HT1080 (cell line): ENCODE results near the gene SMTN. TPM values are rescaled to one million over a fixed set of nuclear protein-coding genes. Genes with fewer than 3 reads are reported as not detected.
"Not testable (repeated sequence)": the region's sequence is repeated elsewhere in the genome, so short reads cannot be mapped to it uniquely, and the experiment has no call there.

ENCODE experiments used
- DNase-seq: peaks from one replicate; pipeline ENCODE4 v3.0.0-alpha.2; 2015; ENCODE audit warnings: low read depth
- total RNA-seq: library from RNA; depleted of rRNA; stranded (reverse); fragments of >200 nt; shearing (Covaris generic); gene quantifications from 2 replicates; pipeline ENCODE4 v1.2.3, GENCODE V29; 2014

The SMTN gene
- total RNA-seq, 1 experiment from 2014 or later, result 96.3 TPM

DNA sequence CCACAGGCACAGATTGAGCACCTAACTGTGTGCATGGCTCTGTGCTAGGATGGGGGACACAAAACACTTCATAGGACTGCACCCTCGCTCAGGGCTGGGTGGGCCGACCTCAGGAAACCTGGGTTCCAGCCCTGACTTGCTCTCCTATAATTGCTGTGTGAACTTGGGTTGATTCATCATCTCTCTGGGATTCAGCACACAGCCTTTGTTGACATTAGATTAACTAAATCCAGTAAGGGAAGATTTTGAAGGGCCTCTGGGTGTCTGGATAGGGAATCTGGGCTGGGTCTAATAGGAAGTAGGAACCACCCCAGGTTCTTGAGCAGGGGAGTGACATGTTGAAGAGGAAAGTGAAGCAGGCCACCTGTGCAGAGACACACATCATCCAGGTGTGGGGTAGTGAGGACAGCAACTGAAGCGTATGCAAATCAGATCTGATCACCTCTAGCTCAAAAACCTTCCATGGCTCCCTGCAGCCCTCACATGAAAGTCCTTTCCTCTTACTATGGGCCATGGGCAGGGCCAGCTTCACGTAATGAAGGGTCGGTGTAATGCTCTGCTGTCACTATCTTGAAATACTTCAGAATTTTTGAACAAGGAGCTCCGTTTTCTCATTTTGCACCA is 11.3 kb upstream of the SMTN start:
- not testable (repeated sequence) for DNase-seq

DNA sequence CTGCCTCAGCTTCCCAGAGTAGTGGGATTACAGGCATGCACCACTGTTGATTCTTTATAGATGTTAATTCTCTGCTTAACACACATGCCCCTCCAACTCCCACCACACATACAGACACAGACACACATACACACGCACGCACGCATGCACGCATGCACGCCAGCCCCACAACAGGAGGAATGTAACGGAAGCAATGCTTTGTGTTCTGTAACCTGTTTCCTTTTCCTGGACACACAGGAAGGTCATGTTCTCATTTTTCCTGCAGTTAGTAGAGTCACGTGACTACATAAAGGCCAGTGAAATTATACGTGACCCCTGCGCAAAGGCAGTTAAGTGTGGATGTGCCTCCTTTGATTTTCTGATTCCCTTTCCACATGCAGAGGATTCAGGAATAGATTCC is 8.0 kb upstream of the SMTN start:
- not testable (repeated sequence) for DNase-seq

DNA sequence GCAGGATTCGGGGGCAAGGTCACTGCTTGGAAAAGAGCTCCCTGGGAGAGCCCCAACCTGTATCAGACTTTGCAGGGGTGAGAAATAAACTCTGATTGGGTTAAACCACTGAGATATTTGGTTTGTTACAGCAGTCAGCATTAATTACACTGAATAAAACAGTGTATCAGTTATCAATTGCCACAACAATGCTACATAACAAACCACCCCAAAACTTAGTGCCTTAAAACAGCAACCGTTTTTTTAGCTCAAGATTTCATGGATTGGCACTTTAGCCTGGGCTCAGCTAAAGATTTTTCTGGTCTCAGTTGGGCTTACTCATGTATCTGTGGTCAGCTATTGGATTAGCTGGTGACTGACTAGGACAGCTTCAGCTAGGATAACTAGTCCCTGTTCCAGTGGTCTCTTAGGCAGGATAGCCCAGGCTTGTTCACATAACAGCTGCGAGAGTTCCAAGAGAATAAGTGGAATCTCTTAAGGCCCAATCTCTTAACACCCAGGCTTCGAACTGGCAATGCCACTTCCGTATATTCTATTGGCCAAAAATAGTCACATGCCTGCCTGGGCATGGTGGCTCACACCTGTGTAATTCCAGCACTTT is 7.5 kb upstream of the SMTN start:
- not testable (repeated sequence) for DNase-seq

DNA sequence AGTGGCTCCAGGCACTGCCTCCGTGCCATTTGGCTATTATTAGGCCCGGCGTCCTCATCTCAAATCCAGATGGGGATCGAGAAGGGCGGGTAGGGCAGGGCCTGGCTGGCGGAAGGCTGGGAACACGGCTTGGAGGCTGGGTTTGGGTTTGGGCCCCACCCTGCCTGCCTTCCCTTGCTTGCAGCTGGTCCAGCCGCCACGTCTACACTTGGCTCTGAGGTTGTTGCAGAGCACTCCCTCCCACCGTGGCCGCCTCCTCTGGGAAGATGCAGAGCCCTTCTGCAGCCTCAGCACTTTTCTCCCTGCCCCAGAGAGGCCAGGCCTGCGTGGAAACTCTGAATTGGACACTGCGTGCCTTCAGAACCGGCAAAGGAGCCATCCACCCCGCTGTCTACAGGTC is 5.2 kb upstream of the SMTN start:
- DNase-seq, result no peak

DNA sequence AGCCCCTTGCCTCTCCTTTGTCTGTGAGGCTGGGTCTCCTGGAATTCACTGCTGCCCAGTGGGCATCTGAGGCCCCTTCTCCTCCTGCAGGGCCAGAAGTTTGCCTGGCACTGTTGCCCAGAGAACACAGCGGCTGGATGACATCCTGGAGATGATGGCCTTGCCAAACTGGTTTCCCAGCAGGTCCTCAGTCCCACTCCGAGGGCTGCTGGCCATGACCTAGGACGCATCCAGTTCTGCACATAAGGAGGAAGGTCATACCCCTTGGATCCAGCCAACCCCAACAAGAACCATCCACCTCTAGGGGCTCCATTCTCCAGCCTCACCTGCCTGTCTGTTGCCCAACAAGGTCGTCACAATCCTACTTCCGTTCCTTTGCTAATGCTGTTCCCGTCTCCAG is 3.4 kb upstream of the SMTN start:
- no peak for DNase-seq

DNA sequence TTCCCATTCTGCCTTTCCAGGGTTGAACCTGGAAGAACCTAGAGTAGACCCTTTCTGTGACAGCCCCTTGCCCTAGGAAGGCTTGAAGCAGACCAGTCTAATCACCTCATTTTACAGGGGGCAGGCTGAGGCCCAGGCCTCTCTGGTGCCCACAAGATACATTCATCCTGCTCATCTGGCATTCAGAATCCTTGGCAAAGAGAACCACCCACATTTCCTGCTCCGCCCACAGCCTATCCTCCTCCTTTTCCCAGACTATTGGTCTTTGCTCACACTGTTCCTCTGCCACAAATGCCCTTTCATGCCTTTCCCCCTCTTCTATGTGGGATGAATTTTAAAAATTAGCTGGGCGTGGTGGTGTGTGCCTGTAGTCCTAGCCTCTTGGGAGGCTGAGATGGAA is 2.7 kb upstream of the SMTN start:
- peak; percentile 52 for DNase-seq

DNA sequence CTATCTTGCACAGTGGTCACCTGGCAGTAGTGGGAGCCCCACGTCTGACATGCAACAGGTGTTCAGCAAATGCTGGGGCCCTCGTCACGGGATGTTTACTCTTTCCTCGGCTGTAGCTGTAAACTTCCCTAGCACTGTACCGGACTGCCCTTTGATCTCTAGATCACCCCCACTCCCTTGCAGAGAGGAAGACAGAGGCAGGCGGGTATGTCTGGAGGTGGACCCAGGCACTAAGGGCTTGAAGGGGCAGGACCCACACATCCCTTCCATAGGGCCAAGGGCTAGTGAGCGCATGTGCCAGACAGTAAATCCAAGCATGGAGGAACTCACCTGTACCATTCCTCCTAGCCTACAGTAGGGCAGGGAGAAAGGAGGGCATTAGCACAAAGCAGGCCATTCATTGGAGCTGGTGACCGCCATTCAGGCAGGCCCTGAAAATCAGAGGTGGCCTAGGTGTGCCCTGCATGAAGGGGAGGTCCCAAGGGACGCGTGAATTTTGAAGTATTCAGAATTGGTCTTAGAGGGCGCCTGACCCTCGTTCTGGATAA is 1.9 kb upstream of the SMTN start:
- no peak for DNase-seq

DNA sequence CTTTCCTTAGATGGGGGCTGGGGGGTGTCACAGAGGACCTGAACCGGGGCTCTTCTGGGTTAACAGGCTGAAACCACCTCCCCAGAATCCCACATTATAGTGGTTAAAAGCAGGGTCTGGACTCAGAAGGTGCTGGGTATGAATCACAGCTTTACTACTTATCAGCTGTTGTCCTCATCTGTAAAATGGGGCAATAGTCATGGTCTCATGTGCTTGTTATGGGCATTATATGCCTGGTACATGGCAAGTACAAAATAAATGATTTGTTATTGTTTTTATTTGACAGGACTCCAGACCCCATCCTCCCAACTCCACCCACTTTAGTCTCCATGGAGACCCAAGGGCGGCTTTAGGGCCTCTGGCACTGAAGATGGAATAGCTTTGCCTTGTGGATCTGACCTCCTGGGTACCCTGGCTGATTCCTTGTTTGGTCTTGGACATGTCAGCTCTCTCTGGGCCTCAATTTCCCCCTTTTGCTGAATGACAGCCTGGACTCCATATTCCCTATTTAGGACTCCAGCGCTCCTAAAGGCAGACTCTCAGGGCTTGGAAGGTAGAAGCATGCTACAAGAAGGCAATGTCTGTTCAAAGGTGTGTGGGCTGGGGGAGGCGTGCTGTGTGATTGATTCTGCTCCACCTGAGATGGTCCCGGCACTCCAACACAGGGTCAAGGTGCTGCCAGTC is 812 bp upstream of the SMTN start:
- no peak for DNase-seq

DNA sequence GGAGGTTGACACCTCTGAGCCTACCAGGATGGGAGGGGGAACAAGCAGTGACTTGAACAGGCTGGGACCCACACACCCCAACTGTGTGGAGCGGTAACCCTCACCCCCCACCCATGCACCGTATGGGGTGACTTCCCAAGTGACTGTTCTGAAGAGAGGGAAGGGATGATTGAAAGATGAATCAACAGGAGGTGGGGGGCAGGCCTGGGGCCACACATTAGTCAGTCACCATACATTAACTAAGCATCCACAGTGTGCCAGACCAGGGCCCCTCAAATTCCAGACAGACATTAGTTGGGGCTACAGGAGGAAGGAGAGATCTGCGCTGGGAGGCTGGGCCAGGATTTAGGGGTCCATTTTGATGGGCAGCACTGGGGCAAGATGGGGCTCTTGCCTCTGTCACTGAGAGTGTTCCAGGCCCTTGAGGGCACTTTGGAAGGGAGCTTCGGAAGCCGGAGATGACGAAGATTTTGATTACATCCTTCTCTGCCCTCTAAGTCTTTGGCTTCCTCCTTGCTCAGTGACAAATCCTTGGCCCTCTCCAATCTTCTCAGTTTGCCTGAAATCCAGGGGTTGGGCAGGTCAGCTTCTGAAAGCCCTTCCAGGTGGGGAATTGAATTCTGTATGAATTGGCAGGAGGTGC is 966 bp downstream of the SMTN start:
- peak; percentile 78 for DNase-seq

DNA sequence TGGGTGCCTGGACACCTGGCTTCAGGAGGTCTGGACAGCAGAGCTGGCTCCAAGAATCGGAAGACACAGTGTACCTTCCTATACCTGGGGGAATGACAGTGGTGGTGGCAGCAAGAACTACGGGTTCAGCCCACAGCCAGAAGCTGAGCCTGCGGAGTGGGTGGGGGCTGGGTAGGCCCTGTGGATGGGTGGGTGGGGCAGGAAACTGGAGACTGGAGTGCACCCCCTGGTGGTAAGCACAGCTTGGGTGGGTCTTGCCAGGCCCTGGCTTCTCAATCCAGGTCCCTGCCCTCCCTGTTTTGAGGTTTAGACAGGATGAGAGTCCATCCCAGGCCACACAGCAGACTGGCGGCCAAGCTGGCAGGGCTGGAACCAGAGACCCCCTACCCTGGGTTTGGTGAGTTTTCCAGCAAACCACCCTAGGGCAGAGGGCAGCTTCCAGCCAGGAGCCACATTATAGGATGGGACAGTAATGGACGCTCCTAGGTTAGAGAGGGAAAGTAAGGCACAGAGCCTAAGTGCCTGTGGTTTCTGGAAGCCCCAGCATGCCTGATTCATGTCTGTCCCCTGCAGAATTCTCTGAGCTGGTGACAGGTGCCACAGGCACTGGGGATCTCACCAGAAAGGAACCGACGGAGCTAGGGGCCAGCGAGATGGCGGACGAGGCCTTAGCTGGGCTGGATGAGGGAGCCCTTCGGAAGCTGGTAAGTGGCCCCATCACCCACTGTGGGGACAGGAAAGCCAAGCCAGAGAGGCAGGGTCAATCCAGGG is 1.7 kb downstream of the SMTN start:
- peak; percentile 63 for DNase-seq

DNA sequence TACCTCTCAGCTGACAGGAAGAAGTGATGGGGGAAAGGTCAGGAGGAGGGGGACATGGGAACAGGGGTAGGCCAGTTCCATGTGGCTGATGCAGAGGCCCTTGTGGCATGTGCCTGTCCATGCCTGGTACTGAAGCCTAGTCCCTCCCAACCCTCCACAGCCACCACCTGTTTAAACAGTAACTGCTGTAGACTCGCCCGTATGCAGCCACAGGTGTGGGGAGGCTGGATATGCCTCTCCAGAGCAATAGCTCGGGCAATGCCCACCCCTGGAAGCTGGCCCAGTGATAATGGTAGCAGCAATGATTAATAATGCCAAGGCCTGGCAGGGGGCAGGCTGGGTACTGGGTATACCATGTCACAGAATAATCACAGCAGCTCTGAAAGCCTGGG is 2.3 kb downstream of the SMTN start:
- no peak for DNase-seq

DNA sequence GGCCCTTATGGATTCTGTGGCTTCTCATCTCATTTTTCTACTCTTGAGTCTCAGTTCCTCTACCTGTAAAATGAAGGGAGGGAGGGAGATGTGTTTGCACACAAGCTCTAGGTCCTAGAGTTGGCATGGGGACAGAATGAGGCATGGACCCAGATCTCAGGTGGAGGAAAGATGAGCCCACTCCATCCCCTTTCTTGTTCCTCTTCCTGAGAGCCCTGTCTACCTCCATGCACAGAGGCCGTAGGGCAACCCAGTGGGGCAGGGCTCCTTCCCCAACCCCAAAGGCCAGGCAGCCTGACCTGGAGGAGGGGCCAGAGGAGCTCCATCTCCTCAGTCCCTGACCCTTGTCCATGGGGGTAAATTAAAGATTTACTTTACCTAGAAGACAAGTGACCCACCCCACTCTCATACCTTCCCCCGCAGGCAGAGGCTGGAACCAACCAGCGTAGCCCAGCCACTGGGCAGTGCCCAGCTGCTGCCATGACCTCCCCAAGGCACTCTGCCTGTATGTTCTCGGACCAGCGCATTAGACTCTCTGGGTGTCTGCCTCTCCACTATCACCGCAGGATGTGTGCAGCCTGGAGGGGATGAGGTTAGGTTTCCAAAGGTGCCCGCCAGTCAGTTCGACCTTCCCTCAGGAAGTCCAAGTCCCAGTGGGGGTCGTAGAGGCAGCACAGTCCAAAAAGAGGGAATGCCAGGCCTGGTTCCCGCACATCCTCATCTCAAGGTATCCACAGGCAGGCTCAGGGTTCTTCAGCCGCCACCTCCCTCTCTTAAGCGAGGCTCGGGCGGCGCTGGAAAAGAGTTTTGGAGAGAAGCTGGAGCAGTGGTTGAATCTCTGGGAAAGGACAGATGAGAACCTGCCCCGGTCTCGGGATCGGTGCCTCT is 3.0 kb downstream of the SMTN start:
- no peak for DNase-seq

DNA sequence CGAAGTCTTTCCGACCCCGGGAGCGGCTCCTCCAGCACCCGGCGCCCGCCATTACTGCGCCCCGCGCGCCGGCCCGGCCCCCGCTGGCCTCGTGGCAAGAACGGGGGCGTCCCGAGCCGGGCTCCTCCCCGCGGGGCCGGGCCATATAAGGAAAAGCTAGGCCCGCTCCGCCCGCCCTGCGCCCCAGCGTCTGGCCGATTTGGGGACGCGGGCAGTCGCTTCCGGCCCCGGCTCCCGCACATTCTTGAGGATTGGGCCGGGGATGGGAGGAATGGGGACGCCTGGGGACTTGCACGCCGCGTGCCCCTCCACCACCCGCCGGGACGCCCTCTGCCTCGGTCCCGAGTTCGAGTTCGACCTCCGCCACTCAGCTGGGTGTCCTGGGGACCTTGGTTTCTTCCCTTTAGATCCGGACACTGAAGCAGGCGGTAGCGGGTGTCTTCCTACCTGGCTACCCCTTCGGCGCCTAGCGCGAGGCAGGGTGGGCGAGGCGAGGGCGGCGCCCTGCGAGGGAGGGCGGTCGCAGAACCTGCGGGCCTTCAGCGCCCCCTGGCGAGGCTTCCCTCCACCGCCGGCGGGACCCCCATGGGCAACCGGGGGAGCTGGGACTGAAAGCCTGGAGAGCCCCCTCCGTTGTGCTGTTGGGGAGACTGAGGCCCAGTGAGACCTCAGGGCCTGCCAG is 3.8 kb downstream of the SMTN start:
- DNase-seq, result peak; percentile 73

DNA sequence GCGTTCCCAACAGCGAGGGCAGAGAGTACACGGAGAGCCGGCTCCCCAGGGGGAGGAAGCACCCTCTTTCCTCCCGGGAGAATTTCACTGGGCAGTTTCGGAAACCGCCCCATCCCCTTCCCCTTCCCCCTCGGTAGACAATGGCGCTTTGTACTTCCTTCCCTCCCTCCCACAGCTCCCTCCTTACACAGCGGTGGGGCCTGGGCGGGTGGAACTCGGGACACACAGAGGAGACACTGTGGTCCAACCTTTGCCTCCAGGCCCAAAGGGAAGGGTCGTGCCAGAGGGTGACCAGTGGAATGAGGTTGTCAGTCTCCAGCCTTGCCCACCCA is 4.3 kb downstream of the SMTN start:
- DNase-seq, result no peak

DNA sequence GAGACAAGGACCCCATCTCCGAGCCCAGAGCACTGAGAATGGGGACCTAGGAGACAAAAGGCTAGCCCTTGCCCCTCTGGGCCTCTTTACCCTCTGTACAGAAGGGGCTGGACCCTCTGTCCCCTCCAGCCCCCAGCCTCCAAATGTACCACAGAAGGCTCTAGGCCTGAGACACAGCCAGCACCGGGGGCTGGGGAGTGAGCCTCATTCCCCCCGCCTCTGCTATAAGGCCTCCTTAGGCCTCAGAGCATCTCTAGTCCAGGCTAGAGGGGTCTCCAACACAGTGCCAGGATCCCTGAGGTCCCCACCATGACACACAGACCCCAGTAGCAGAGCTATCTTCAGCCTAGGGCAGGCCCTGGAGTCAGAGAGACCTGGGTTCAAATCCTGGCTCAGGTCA is 4.8 kb downstream of the SMTN start:
- no peak for DNase-seq

DNA sequence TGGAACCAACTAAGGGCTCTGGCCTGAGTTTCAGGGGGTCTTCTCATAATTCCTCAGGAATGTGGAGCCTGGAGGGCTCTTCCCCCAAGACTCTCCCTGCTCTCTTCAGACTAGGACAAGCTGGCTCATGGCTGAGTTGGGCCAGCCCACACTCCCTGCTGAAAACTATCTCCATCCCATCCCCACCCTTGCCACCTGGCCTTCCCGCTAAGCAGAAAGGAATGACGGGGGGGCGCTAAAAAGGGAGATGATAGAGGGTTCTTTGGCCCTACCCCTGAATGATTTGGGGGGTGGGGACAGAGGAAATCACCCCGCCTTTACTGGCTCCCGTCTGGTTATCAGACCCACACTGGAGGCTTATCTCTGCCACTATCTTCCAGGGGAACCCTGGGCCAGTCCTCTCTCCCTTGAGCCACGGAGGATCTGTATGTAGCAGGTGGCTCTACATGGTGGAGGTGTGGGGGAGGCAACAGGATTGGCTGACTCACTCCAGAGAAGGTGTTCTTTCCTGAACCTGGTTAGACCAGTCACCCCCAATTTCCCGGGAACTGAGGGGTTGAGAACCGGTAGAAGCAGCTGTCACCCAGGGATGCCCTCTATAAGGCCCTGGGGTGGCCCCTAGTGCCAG is 5.7 kb downstream of the SMTN start:
- no peak for DNase-seq

DNA sequence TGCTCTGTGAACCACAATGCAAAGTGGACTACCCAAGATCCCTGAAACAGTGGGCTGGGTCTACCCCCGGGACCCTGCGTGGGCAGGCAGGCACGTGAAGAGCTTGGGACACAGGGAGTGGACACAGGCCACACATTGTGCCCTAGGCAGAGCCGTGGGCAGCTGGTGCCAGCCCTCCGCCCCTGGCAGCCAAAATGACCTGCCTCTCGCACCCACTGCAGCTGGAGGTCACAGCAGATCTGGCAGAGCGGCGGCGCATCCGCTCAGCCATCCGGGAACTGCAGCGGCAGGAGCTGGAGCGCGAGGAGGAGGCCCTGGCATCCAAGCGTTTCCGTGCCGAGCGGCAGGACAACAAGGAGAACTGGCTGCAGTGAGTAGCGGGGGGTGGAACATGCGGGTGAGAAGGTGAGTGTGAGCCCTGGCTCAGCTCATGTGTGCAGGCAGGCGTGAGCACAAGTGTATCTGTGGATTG is 6.7 kb downstream of the SMTN start:
- no peak for DNase-seq

DNA sequence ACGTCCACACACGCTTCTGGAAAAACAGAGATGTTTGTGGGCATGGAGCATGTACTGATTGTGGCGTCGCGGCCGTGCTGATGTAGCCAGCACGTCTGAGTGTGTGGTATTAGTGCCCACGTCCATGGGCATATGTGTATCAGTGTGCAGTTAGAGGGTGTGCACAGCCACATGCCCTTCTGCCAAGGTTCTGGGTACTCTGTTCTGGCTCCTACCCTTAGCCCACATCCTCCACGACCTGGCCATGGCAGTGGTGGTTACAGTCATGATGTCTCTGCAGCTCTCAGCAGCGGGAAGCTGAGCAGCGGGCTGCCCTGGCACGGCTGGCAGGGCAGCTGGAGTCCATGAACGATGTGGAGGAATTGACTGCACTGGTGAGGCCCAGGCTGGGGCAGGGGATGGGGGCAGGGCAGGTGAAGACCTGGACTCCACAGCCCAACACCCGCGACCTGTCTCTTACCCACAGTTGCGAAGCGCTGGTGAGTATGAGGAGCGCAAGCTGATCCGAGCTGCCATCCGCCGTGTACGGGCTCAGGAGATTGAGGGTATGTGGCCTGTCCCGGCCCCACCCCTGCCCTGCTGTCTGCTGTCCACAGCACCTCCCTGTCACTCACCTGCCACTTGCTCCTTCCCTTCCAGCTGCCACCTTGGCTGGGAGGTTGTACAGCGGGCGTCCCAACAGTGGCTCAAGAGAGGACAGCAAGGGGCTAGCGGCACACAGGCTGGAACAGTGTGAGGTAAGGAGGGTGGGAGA is 7.3 kb downstream of the SMTN start:
- DNase-seq, result no peak
